Measurements from ENCODE around the gene MRPL28.
"Not testable (repeated sequence)": the region's sequence is repeated elsewhere in the genome, so short reads cannot be mapped to it uniquely, and the experiment has no call there.

MRPL28 gene

GRCh38 chr16:370443-370842, at the start of gene MRPL28:
TSS of gene MRPL28 (minus strand) at chr16:370538. CDS start at chr16:370218, 320 bp downstream.
- FAIRE-seq (peak; percentile 96), DNase-seq (ENCODE audit: extremely low spot score, insufficient read length, low read depth) (peak; percentile 98)

GRCh38 chr16:415170-415498, 44.8 kb upstream of the MRPL28 start:
- DNase-seq (ENCODE audit: extremely low spot score, insufficient read length, low read depth); FAIRE-seq: not testable (repeated sequence)

GRCh38 chr16:414395-415169, 44.2 kb upstream of the MRPL28 start:
- FAIRE-seq (no peak), DNase-seq (ENCODE audit: extremely low spot score, insufficient read length, low read depth) (no peak)

- FAIRE-seq (no peak), DNase-seq (ENCODE audit: extremely low spot score, insufficient read length, low read depth) (no peak)
These were observed 41.4 kb upstream of the MRPL28 start for GRCh38 chr16:411576-412265.

GRCh38 chr16:410516-411178, 40.3 kb upstream of the MRPL28 start:
- FAIRE-seq (no peak), DNase-seq (ENCODE audit: extremely low spot score, insufficient read length, low read depth) (no peak)

GRCh38 chr16:407253-407652, 36.9 kb upstream of the MRPL28 start:
- FAIRE-seq (no peak), DNase-seq (ENCODE audit: extremely low spot score, insufficient read length, low read depth) (no peak)

- FAIRE-seq (no peak), DNase-seq (ENCODE audit: extremely low spot score, insufficient read length, low read depth) (no peak)
These were observed 35.5 kb upstream of the MRPL28 start for GRCh38 chr16:405548-406506.

GRCh38 chr16:404971-405486, 34.7 kb upstream of the MRPL28 start:
- no peak for FAIRE-seq
- no peak for DNase-seq (ENCODE audit: extremely low spot score, insufficient read length, low read depth)

- peak; percentile 99 for DNase-seq (ENCODE audit: extremely low spot score, insufficient read length, low read depth)
- FAIRE-seq, result peak; percentile 69
These were observed 31.4 kb upstream of the MRPL28 start, which contains the start of gene DECR2 for GRCh38 chr16:401468-402348. TSS of gene DECR2 (plus strand) at chr16:401885. CDS start at chr16:401964, 79 bp downstream.

- FAIRE-seq (no peak), DNase-seq (ENCODE audit: extremely low spot score, insufficient read length, low read depth) (no peak)
These were observed 29.8 kb upstream of the MRPL28 start for GRCh38 chr16:400061-400591.

- FAIRE-seq (no peak), DNase-seq (ENCODE audit: extremely low spot score, insufficient read length, low read depth) (no peak)
These were observed 29.1 kb upstream of the MRPL28 start for GRCh38 chr16:399340-400019.

- DNase-seq (ENCODE audit: extremely low spot score, insufficient read length, low read depth) (no peak), FAIRE-seq (no peak)
These were observed 28.4 kb upstream of the MRPL28 start for GRCh38 chr16:398561-399339.

GRCh38 chr16:397736-398332, 27.5 kb upstream of the MRPL28 start:
- no peak for FAIRE-seq
- no peak for DNase-seq (ENCODE audit: extremely low spot score, insufficient read length, low read depth)

- FAIRE-seq (no peak), DNase-seq (ENCODE audit: extremely low spot score, insufficient read length, low read depth) (no peak)
These were observed 26.9 kb upstream of the MRPL28 start, which contains the start of gene NME4 for GRCh38 chr16:397135-397661. TSS of gene NME4 (plus strand) at chr16:397199. CDS start at chr16:397223, 24 bp downstream.

- peak; percentile 58 for FAIRE-seq
- no peak for DNase-seq (ENCODE audit: extremely low spot score, insufficient read length, low read depth)
These were observed 26.3 kb upstream of the MRPL28 start for GRCh38 chr16:396605-397004.

- FAIRE-seq, result peak; percentile 31
- DNase-seq (ENCODE audit: extremely low spot score, insufficient read length, low read depth), result no peak
These were observed 25.9 kb upstream of the MRPL28 start for GRCh38 chr16:396199-396598.
